T-helper 1 cell (primary cell): ENCODE measurements around the gene MIB2.

Experiments used
- DNase-seq, 5 donors: peaks; one replicate each; pipeline ENCODE4 v3.0.0-alpha.2; 2012 to 2020

MIB2 gene

GRCh38 chr1:1598051-1598719 is 17.1 kb upstream of the MIB2 start:
- DNase-seq, result no peak

GRCh38 chr1:1598720-1599029 is 16.6 kb upstream of the MIB2 start:
- no peak for DNase-seq

- DNase-seq, result peak in 2 of 5 donors; percentile 35 to 55
Observed at GRCh38 chr1:1599030-1599934, 16.0 kb upstream of the MIB2 start.

- DNase-seq, result no peak
Observed at GRCh38 chr1:1599935-1600860, 15.1 kb upstream of the MIB2 start, which contains the start of gene FNDC10. TSS of gene FNDC10 (minus strand) at chr1:1600135. CDS start at chr1:1600015, 120 bp downstream.

GRCh38 chr1:1600861-1601563 is 14.3 kb upstream of the MIB2 start:
- no peak for DNase-seq

- no peak for DNase-seq
Observed at GRCh38 chr1:1601564-1602303, 13.6 kb upstream of the MIB2 start.

- no peak for DNase-seq
Observed at GRCh38 chr1:1602304-1602967, 12.9 kb upstream of the MIB2 start.

GRCh38 chr1:1602968-1603506 is 12.3 kb upstream of the MIB2 start:
- DNase-seq, result no peak

- no peak for DNase-seq
Observed at GRCh38 chr1:1603671-1604373, 11.5 kb upstream of the MIB2 start.

GRCh38 chr1:1604374-1605033 is 10.8 kb upstream of the MIB2 start:
- no peak for DNase-seq

- peak in 1 of 5 donors; percentile 10 for DNase-seq
Observed at GRCh38 chr1:1605034-1605591, 10.2 kb upstream of the MIB2 start.

GRCh38 chr1:1605724-1606123 is 9.6 kb upstream of the MIB2 start:
- DNase-seq, result no peak

GRCh38 chr1:1606232-1606631 is 9.1 kb upstream of the MIB2 start:
- no peak for DNase-seq

GRCh38 chr1:1609822-1610485 is 5.3 kb upstream of the MIB2 start:
- DNase-seq, result no peak

GRCh38 chr1:1610796-1611195 is 4.5 kb upstream of the MIB2 start:
- DNase-seq, result no peak

- no peak for DNase-seq
Observed at GRCh38 chr1:1612104-1612400, 3.2 kb upstream of the MIB2 start.

- no peak for DNase-seq
Observed at GRCh38 chr1:1613509-1614082, 1.7 kb upstream of the MIB2 start.

- DNase-seq, result peak; percentile 30 to 45 (median 36)
Observed at GRCh38 chr1:1614204-1614953, 921 bp upstream of the MIB2 start.
